ENCODE measurements around the gene TTR. TPM values are rescaled to one million over a fixed set of nuclear protein-coding genes. Genes with fewer than 3 reads are reported as not detected.

Gene TTR
- total RNA-seq, 4 donors from 2014 or later, result 2.5 TPM; not detected in 3

GRCh38 chr18:31578126-31578525 is 13.6 kb upstream of the TTR start:
- no peaks in the 10 kb centered on the region for H3K36me3 ChIP-seq
- no peak overlapping the region for H3K4me3 ChIP-seq
- H3K4me1 ChIP-seq, result no peaks in the 10 kb centered on the region
- no peaks in the 10 kb centered on the region for H3K9me3 ChIP-seq
- H3K27ac ChIP-seq, result no peak overlapping the region
- TF ChIP-seq CTCF (IDR thresholded peaks at IDR 0.05) (no peak), POLR2A (IDR thresholded peaks at IDR 0.05) (no peak)
- H3K27me3 ChIP-seq, result no peaks in the 10 kb centered on the region
- DNase-seq, result no peak

GRCh38 chr18:31579375-31579774 is 12.3 kb upstream of the TTR start:
- Histone ChIP-seq H3K27me3 (no peaks in the 10 kb centered on the region), H3K36me3 (no peaks in the 10 kb centered on the region), H3K27ac (no peak overlapping the region), H3K4me1 (no peaks in the 10 kb centered on the region), H3K9me3 (no peaks in the 10 kb centered on the region), H3K4me3 (no peak overlapping the region)
- DNase-seq, result no peak
- TF ChIP-seq POLR2A (IDR thresholded peaks at IDR 0.05) (no peak), CTCF (IDR thresholded peaks at IDR 0.05) (no peak)

GRCh38 chr18:31581498-31582197 is 10.0 kb upstream of the TTR start:
- no peaks in the 10 kb centered on the region for H3K36me3 ChIP-seq
- H3K27me3 ChIP-seq, result no peaks in the 10 kb centered on the region
- TF ChIP-seq CTCF (IDR thresholded peaks at IDR 0.05), result no peak
- no peak for TF ChIP-seq POLR2A (IDR thresholded peaks at IDR 0.05)
- H3K27ac ChIP-seq, result no peak overlapping the region
- H3K9me3 ChIP-seq, result no peaks in the 10 kb centered on the region
- H3K4me3 ChIP-seq, result no peak overlapping the region
- no peaks in the 10 kb centered on the region for H3K4me1 ChIP-seq
- no peak for DNase-seq

- H3K4me3 ChIP-seq, result no peak overlapping the region
- no peak for TF ChIP-seq POLR2A (IDR thresholded peaks at IDR 0.05)
- TF ChIP-seq CTCF (IDR thresholded peaks at IDR 0.05), result no peak
- no peak for DNase-seq
- no peaks in the 10 kb centered on the region for H3K4me1 ChIP-seq
- H3K36me3 ChIP-seq, result no peaks in the 10 kb centered on the region
- H3K27ac ChIP-seq, result no peak overlapping the region
- no peaks in the 10 kb centered on the region for H3K27me3 ChIP-seq
- no peaks in the 10 kb centered on the region for H3K9me3 ChIP-seq
Measured at GRCh38 chr18:31583185-31583854, 8.4 kb upstream of the TTR start.

- no peak for DNase-seq
- TF ChIP-seq CTCF (IDR thresholded peaks at IDR 0.05), result no peak
- no peak for TF ChIP-seq POLR2A (IDR thresholded peaks at IDR 0.05)
- Histone ChIP-seq H3K36me3 (no peaks in the 10 kb centered on the region), H3K4me3 (no peak overlapping the region), H3K27ac (no peak overlapping the region), H3K27me3 (no peaks in the 10 kb centered on the region), H3K9me3 (no peaks in the 10 kb centered on the region), H3K4me1 (no peaks in the 10 kb centered on the region)
Measured at GRCh38 chr18:31585991-31586390, 5.7 kb upstream of the TTR start.

All from Peyer's patch (tissue), 4 donors.